GM11168 (cell line): ENCODE measurements around the gene TRUB2.
"Not testable (repeated sequence)": the region's sequence is repeated elsewhere in the genome, so short reads cannot be mapped to it uniquely, and the experiment has no call there.

Experiments
- in situ Hi-C: fragments of 300-500 bp; cut with MboI; formaldehyde crosslinking; loops from one replicate; pipeline ENCODE4 v1.12.0; 2022; ENCODE audit warnings: low sequenced_read_pairs; ENCODE audit not compliant: unreplicated experiment

Gene TRUB2

GRCh38 chr9:128341435-128341849 lies 19.2 kb upstream of the TRUB2 start:
- in situ Hi-C loops = no loop called here

DNA sequence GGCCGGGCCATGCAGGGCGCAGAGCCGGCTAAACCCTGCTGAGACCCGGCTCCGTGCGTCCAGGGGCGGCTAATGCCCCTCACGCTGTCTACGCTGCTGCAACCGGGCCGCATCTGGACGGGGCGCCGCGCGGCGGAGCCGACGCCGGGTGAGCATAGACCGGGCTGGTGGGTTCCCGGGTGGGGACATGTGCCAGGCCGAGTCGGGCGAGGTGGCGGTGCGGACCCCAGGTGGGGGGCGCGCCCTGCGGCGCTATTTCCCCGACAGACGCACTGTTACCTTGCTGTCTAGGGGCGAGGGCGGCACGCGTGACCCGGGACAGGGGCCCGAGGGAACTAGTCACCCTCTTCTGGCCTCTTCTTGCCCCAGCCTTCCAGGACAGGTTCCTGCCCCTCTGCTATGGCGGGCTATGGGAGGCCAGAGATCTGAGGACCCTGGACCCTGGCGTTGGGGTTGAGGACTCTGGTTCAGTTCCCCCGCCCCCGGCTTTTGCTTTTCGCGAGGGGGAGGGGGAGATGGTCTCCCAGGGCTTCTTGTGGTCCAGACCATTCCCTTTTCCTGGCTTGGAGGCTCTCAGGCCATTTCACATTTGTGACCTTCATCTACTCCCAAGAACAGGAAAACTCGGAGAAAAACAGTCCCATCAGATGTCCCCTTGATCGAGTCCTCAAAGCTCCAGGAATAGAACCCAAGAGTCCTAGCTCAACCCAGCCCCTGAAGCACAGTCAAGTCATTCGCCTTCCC lies 18.6 kb upstream of the TRUB2 start:
- in situ Hi-C loops = no loop called here

- in situ Hi-C loops = no loop called here
Observed at GRCh38 chr9:128339761-128340690, 17.8 kb upstream of the TRUB2 start, which contains the start of gene SLC27A4. Gene SLC27A4, plus strand, starts transcription at chr9:128340527. Its CDS starts 2,606 bp downstream, at chr9:128343133.

- in situ Hi-C loops = not testable (repeated sequence)
Observed at GRCh38 chr9:128338852-128339614, 16.8 kb upstream of the TRUB2 start.

DNA sequence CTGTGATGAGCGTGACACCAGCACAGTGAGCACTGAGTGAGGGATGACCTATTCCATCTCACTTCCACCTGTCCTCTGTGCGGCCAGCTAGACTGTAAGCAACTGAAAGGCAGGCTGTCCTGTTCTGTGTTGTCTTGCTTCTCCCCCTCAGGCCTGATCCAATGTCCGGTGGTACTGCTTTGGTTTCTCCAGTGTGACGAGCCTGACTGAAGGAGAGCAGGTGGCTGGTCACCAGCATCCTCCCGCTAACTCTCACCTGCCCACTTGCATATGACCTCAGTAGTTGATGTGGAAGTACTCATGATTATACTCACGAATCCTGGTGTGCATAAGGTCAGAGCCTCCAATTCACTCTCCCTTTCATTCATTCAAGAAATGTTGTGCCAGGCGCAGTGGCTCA lies 15.7 kb upstream of the TRUB2 start:
- in situ Hi-C loops = no loop called here

DNA sequence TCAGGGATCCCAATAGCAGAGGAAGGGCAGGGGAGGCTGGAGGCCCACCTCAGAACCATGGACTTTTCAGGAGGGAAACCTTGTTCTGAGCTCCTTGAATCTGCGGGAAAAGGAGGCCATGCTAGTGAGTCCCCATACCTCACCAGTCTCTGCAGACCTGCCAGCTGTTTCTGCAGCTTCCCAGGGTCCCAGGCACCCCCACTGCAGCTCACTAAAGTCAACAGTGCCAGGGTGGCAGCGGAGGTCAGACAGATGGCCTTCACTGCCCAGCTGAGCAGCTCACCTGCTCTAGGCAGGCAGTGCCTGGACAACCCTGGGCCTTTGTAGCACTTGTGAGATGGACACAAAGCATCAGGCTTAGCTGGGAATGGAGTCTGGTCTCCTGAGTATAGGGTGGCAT lies 13.7 kb upstream of the TRUB2 start:
- in situ Hi-C loops = no loop called here

- in situ Hi-C loops = no loop called here
Observed at GRCh38 chr9:128335161-128335560, 12.9 kb upstream of the TRUB2 start.

GRCh38 chr9:128333451-128333869 lies 11.2 kb upstream of the TRUB2 start:
- in situ Hi-C loops = no loop called here

GRCh38 chr9:128325629-128326028 lies 3.4 kb upstream of the TRUB2 start:
- in situ Hi-C loops = no loop called here

DNA sequence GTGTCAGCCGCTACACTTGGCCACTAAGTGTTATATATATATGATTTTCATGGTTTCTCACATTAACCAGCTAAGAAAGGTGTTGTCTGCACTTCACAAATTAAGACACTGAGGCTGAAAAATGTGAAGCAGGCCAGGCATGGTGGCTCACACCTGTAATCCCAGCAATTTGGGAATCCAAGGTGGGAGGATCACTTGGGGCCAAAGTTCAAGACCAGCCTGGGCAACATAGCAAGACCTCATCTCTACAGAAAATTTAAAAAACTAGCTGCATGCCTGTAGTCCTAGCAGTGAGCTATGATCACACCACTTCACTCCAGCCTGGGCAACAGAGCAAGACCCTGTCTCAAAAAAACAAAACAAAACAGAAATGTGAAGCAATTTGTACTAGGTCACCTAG lies 2.2 kb upstream of the TRUB2 start:
- in situ Hi-C loops = no loop called here

DNA sequence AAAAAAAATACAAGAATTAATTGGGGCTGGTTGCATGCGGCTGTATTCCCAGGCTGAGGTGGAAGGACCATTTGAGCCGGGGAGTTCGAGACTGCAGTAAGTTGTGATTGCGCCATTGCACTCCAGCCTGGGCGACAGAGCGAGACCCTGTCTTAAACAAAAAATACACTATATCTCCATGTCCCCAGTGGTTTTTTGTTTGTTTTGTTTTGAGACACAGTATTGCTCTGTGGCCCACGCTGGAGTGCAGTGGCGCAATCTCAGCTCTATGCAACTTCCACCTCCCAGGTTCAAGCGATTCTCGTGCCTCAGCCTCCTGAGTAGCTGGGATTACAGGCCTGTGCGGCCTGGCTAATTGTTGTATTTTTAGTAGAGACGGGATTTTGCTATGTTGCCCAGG lies 1.5 kb upstream of the TRUB2 start:
- in situ Hi-C loops = no loop called here

- in situ Hi-C loops = no loop called here
Observed at GRCh38 chr9:128323212-128323730, 1.0 kb upstream of the TRUB2 start.

DNA sequence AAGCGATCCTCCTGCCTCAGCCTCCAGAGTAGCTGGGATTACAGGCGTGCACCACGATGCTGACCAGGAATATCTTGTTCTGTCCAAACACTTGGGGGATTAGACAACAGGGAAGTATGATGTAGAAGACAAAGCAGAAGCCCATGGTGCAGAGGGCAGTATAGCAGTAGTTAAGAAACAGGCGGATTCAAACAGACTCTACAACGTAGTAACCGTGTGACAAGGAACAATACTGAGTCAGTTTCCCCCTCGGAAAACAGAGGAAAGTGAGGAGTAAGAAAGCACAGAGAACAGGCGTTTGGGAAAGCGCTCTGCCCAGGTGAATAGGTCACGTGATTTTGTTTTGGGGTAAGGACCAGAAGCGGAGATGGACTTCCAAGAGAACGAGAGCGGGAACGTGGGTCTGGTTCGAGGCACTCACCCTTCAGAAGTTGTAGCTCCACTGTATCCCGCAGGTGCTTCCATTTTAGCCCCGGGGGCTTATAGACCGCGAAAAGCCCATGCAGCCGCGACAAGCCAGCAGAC lies 306 bp downstream of the TRUB2 start:
- in situ Hi-C loops = no loop called here

GRCh38 chr9:128321343-128321742 lies 904 bp downstream of the TRUB2 start:
- in situ Hi-C loops = no loop called here

DNA sequence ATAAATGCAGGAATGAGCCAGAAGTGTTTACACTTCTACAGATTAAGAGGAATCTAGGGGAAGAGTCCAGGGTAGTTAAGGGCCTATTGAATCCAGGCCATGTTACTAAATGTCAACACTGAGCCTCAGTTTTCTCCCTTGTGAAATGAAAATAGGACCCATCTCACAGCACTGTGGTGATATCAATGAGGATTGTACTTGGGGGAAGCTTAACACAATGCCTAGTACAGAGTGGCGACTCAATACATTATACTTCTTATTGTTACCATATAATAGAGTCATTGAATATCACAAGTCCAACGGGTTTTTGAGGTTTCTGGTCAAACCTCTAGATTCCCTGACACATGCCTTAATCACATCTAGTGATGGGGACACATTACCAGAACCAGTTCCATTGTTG lies 4.6 kb downstream of the TRUB2 start:
- in situ Hi-C loops = no loop called here

- in situ Hi-C loops = no loop called here
Observed at GRCh38 chr9:128316421-128316820, 5.8 kb downstream of the TRUB2 start.

DNA sequence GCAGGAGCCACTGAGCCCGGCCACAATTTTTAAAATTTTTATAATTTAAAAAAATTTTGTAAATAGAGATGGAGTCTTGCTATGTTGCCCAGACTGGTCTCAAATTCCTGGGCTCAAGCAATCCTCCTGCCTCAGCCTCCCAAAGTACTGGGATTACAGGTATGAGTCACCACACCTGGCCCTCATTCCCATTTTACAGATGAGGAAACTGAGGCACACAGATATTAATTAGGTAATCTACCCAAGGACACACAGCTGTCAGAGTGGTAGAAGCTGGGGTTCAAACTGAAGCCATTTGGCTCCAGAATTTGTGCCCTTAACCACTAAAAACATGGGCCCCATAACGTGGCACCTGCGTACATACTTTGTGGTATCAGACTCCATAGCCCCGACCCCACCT lies 7.5 kb downstream of the TRUB2 start:
- in situ Hi-C loops = no loop called here

DNA sequence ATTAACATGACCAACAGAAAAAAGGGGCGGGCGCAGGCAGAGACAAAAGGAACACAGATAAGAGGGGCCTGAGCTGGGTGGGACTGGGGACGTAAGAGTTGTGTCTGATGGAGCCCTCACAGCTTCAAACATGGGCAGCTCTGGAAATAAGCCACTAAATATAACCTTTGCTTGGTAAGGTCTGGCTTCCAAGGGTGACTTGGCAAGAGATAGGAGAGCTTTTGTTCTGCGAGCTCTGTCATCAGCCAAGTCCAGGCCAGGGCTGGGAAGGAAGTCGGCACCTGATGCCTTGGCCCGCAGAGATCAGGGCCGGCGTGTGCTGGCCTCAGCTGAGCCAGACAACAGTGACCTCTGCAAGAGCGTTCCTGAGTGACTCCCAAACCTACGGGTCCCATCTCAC lies 11.8 kb downstream of the TRUB2 start:
- in situ Hi-C loops = no loop called here

DNA sequence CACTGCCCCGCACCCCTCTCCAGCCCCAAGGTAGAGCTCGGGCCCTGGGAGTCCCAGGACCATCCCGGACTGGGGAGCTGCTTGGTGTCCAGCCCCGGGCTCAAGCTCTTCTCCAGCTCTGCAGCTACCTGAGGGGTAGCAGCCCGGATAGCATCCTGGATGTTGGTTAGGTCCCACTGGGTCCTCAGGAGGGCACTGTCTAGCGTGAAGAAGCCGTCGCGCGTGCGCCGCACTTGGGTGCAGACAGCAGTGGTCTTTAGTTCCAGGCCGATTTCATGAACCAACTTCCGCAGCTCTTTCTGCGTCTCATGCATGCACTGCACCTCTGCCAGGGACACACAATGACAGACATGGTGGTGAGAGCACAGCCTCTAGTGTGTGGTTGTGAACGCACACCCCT lies 12.7 kb downstream of the TRUB2 start:
- in situ Hi-C loops = no loop called here

DNA sequence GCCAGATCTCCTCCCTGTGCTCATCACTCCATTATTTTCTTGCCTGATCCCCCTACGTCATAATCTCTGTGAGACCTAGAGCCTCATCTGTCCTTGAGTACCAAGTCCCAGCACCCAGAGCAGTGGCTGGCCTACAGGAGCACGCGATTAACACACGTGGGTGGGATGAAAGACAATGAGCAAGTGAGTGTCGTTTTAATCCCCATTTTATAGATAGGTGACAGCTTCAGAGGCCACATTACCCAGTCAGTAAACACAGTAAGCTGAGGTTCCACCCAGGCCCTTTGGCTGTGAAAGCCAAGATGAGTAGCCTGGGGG lies 17.3 kb downstream of the TRUB2 start:
- in situ Hi-C loops = no loop called here
